Esophagus mucosa (tissue), 1 donor: Measurements from ENCODE around the gene ARRB1. TPM values are rescaled to one million over a fixed set of nuclear protein-coding genes. Genes with fewer than 3 reads are reported as not detected.

Source experiments
- ATAC-seq: fragments of 200-7000 bp; cut with Tn5 transposase; one replicate; pipeline ENCODE4 v1.9.1; 2020
- total RNA-seq: library from RNA; stranded (reverse); gene quantifications from one replicate; pipeline ENCODE4 v1.2.4, GENCODE V29; 2023
- donor health status: DM: yes; HTN: yes; CAD: no.

Gene ARRB1
- total RNA-seq, 1 donor from 2014 or later = 7.6 TPM

DNA sequence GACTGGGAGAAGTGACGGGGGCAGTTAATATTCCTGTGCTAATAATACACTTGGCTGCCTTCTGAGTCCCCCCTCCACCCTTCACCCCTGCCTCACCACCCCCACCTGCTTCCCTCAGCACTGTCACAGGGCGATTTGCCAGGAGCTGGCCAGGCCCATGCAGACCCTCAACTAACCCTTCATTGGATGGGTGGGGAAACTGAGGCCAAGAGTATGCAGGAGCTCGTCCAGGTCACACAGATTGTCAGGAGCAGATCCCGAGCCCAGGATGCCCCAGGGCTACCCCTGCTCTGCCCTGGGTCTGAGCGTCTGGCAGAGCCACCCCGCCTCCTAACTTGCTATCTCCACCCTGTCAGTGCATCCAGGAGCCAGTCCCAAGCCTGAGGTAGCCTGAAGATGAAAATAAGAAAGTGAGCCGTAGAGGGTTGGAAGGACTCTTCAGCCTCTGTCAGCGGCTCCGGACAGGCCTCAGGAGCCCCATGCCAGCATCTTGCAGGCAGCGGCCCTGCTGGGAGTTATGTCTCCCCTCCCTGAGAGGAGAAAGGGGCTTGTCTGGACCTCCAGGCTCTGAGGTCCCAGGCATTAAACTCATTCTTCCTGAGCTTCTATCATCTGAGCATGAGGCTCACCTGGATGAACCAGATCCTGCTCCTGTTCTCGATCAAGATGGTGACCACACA, 104.7 kb downstream of the ARRB1 start:
- ATAC-seq = no peak

GRCh38 chr11:75246006-75246670, 105.3 kb downstream of the ARRB1 start:
- ATAC-seq = no peak

DNA sequence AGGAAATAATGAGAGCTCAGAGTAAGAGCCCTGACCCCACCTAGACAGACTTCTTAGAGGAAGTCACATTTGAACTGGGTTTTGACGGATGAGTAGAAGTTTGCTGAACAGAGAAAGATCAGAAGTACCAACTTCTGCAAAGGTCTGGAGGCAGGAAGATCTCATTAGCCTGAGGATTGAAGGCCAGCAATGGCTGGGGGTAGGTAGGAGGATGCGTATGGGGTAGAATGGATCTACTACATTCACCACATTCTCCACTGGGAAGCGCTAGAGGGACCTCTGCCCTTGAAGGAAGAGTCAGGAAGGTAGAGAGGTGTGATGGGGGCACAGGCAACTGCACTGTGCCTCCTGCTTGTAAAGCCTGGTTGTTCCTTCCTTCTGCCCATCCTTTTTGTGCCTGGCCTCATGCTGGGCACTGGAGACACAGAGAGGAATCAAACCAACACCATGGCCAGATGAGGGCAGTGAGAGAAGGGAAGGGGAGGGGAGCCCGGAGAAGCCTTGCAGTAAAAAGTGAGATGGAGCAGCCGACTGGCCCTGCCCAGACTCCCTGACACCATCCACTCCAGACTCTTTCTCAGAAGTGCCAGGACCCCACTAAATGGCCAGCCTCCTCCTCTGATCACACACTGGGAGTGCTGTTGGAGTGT, 106.0 kb downstream of the ARRB1 start:
- no peak for ATAC-seq

- ATAC-seq = no peak
Observed at GRCh38 chr11:75244052-75244814, 107.2 kb downstream of the ARRB1 start.

- ATAC-seq = no peak
Observed at GRCh38 chr11:75242722-75243600, 108.5 kb downstream of the ARRB1 start.

DNA sequence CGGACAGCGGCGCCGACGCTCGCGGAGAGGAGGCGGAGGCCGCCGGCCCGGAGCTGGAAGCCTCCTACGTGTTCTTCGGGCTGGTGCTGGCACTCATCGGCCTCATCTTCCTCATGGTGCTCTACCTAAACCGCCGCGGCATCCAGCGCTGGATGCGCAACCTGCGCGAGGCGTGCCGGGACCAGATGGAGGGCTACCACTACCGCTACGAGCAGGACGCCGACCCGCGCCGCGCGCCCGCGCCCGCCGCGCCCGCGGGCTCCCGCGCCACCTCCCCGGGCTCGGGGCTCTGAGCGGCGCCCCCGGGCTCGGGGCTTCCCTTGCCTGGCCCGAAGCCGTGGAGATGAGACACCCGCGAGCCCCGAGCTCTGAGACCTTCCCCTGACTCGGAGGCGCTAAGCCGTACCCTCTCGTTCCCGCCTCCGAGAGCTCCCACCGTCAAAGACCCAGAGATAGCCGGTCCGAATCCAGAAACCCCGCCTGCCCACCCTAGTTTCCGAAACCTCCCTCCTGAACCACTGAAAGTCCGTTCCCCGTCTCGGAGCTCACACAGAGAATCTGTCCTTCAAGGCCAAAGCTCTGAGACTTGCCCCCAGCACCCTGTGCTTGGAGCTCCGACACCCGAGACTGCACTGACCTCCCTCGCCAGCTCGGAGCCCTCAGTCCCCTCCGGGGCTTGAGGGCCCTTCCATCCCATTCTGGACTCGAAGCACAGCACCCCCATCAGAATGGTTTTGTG, 109.4 kb downstream of the ARRB1 start:
- ATAC-seq = no peak

GRCh38 chr11:75241036-75241905, 110.2 kb downstream of the ARRB1 start:
- peak; percentile 96 for ATAC-seq

- no peak for ATAC-seq
Observed at GRCh38 chr11:75240311-75241035, 111.0 kb downstream of the ARRB1 start, which contains the start of gene TPBGL. TSS of gene TPBGL (plus strand) at chr11:75240774. CDS start at chr11:75241050, 276 bp downstream.

- ATAC-seq = no peak
Observed at GRCh38 chr11:75239531-75240290, 111.8 kb downstream of the ARRB1 start.

- no peak for ATAC-seq
Observed at GRCh38 chr11:75238595-75239440, 112.6 kb downstream of the ARRB1 start.

- ATAC-seq = no peak
Observed at GRCh38 chr11:75237050-75237449, 114.4 kb downstream of the ARRB1 start.

- ATAC-seq = no peak
Observed at GRCh38 chr11:75236062-75236461, 115.4 kb downstream of the ARRB1 start.

GRCh38 chr11:75233754-75234172, 117.7 kb downstream of the ARRB1 start:
- ATAC-seq = no peak

- no peak for ATAC-seq
Observed at GRCh38 chr11:75230621-75231020, 120.8 kb downstream of the ARRB1 start.

- ATAC-seq = no peak
Observed at GRCh38 chr11:75229466-75229865, 122.0 kb downstream of the ARRB1 start.

DNA sequence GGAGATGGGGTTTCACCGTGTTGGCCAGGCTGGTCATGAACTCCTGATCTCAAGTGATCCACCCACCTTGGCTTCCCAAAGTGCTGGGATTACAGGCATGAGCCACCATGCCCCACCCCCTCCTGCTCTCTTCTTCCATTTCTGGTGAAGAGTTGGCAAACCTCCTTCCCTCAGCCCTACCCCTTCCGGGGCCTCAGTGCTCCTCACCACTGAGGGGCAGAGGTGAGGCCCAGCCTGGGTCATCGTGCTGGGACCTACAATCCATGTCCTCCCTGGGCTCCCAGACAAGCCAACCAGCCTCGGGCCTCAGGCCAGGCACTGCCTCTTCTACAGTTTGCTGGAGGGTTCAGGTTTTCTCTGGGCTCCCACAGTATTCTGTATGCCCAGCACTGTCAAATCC, 125.7 kb downstream of the ARRB1 start:
- ATAC-seq = no peak

DNA sequence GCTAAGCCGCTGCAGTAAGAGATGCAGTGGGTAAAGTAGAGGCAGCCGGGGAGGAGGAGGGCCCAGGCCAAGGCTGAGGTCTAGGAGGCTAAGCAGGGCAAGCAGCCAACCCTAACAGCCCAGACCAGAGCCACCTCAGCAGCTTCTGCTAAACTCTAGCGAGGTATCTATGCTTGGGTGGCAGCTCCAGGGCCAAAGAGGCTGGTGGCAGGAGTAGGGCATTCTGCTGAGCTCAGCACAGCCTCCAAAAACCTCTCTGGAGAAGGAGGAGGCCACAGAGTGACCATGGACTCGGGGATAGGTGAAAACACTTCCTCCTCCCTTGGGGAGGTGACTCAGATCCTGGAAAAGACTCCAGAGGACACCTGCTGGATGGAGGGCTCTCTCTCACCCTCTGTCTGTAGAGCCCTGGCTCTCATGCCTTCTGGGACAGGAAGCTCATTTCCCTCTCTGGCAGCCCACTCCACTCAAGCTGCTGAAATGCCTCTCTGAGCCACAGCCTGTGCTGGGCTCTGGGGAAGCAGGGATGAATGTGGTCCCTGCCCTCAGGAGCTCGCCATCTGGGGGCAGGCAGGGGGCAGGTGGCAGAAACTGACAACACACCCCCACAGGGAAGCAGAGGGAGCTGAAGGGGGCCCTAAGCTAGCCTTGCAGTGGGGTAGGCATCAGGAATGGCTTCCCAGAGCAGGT, 127.4 kb downstream of the ARRB1 start:
- ATAC-seq = no peak
